Hepatic stellate cell (primary cell): ENCODE measurements around the gene PRPH.
"Not testable (repeated sequence)": the region's sequence is repeated elsewhere in the genome, so short reads cannot be mapped to it uniquely, and the experiment has no call there.

Source experiments
- DNase-seq: peaks from one replicate; pipeline ENCODE4 v3.0.0; 2011; ENCODE audit warnings: low spot score

PRPH gene

DNA sequence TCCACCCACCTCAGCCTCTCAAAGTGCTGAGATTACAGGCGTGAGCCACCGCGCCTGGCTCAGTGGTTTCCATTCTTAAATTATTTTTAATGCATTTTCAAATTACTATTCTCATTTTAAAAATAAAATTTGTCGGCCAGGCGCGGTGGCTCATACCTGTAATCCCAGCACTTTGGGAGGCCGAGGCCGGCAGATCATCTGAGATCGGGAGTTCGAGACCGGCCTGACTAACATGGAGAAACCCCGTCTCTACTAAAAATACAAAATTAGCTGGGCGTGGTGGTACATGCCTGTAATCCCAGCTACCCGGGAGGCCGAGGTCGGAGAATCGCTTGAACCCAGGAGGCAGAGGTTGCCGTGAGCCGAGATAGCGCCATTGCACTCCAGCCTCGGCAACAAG, 38.8 kb downstream of the PRPH start:
- DNase-seq = not testable (repeated sequence)

DNA sequence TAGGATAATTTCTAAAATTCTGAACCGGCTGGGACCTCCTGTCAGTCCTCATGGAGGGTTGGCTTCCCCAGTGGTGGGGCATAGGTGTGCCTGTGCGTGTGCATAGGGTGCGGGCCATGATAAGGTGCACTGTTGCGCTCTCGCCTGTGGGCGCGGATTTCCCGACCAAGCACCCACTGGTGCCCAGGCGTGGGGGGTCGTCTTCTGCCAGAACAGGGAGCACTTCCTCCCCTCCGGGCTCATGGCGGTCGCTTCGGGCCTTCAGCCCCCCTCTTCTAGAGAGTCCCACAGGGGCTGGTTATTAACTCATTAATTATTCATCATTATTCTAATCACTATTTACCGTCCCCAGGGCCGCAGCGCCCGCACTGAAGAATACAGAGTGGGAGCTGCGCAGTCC, 39.3 kb downstream of the PRPH start:
- no peak for DNase-seq

DNA sequence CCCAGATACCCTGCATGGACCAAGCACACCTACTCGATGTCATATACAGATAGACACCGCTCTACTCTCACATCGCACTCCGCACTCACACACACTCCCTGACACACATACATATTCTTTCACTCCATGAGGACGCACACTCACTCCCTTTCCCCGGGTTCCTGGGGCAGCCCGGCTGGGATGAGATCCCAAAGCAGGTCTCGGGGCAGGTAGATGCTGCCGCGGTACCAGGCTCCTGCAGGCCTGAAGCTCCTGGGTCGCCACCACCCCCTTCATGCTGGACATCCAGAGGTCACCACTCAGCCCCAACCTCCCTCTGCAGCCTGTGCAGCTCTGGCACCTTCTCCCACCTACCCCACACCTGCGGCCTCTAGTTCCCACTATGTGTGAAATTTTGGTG, 39.7 kb downstream of the PRPH start:
- DNase-seq = no peak

DNA sequence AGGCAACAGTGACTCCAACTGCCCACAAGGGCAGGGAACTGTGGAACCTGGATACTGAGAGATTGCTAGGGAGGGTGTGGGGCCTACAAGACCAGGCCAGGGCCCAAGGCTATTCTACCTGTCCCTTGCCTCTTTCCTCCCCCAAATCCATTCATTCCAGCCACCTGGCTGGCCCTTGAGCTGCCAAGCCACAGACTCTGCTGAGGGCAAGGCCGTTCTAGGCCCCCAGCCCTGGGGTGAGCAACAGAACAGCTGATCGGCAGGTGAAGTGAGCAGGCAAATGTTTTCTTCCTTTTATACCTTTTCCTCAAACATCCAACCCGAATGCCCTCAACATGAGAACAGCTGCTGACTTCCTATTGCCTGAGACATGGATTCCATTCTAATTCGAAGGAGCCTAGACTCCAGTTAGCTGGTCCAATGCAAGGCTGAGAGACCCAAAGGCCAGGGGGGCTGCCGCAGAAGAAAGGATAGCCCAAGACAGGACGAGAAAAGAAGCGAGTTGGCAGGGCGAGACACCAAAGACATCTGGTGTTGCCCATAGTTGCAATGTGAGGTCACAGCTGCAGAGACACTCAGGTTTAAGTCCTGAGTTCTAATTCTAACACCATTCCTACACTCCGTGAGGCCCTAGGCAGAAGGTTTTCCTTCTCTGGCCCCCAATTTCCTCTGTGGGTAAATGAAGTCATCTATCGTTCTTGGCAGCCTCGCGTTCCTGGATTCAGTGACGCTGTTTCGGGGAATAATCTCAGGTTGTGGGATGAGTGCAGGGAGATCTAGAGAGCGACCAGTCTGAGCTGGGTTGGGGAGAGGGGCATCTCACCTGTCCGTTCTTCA, 40.4 kb downstream of the PRPH start:
- no peak for DNase-seq

DNA sequence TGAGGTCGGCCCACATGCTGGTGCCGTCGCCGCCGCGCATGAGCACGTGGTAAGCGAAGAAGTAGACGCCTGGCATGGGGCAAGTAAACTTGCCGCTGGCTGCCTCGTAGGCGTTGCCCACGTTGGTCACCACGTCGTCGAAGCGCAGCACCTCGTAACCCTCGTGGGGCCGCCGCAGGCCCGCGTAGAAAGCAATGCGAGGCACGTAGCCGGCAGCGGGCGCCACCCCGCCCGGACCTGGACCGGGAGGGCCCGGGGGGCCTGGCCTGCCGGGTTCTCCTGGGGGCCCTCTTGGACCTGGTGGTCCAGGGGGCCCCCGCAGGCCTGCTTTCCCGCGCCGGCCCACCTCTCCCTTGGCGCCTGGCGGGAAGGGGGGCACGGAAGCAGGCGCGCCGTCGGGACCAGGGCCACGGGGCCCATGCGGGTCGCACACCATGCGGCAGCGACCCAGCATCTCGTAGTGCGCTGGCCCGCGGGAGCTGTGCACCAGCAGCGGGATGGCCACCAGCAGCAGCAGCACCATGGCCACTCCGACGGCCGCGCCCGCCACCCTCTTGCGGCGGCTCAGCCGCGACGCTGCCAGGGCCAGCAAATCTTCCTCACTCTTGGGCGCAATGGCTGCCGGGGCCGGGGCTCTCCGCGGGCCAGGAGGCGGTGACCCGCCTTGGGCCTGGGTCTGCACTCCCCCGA, 41.2 kb downstream of the PRPH start:
- no peak for DNase-seq

DNA sequence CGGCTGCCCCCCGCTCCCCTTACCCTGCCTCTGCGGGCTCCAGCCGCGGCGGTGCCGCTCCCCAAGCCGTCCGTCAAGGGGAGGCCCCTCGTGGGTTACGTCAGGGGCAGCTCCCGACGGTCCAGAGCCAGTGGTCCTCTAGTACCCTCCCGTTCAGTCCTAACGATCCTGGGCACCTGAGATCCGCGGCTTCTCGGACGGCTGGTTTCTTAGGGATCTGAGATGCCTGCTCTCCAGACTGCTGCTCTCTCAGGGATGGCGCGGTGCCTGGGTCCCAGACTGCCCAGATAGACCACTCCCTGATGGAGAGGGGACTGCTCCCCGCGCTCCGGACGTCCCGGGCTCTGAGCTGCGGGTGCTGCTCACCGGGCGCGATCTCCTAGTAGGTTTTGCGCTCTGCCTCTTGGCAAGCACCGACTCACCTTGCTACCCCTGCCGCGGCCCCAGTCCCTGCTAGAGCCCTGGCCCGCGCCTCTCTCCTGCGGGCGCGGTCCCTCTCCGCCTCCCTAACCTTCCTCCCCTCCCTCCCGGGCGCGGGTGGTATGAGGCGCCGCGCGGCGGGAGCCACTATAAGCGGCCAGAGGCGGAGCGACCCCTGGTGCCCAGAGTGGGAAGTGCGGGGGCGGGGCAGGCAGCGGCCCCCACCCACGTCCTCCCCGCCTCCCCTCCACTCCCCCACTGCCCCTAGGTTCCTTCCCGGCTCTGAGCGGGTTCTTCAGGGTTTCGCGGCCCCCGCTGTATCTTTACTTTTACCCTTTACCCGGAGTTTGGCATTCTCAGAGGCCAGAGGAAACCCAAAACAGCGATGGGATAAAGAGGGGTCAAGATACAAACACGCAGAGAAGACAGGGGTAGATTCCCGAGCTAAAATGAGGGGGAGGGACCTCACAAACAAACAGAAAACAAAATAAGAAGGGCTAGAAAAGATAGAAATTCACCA, 42.0 kb downstream of the PRPH start, which contains the start of gene C1QL4:
C1QL4 (minus strand) TSS at position 544 of the 940 bp plus-strand sequence. CDS start 711 bp downstream, outside the sequence.
- DNase-seq = peak; percentile 93

DNA sequence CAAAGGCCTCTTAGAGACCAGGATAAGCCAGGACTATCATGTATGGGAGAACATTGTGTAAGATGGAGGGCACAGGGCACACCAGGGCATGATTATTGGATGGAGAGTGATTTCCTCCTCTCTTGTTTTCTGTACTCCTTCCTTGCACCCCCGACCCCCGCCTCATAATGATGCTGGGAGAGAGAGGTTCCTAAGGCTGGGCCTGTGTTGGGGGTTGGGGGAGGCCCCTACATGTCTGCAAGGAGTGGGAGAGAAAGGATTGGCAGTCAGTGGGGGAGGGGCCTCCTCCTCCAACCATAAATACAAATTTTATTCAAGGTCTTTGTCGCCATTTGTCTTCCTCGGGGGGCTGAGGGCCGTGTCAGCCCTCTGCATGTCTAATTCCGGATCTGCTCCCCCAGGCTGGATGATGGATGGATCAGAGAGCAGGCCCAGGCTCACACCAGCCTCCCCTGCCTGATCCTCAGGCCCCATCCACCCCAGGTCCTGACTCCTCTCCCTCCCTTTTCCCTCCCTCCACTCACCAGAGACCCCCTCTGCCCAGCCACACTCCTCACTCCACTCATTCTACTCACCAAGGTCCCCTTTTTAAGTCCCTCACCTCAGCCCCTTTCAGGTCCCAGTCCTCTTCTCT, 44.0 kb downstream of the PRPH start:
- no peak for DNase-seq

DNA sequence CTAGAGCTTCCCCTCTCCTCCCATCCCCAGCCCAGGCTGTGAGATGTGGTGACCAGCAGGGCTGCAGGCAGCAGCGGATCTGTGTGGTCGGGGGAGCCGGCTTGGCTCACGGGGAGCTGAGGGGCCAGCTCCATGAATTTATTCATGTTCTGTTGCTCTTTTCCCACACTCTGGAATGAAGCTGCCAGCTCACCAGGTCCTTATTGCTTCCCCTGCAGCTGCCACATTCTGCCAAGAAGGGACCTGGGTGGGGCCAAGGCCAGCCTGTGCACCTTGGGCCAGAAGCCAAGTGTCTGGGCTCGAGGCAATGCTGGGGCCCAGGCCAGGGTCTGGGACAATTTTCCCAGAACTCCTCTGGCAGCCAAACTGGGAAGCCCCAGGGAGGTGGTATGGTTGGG, 44.5 kb downstream of the PRPH start:
- DNase-seq = no peak

DNA sequence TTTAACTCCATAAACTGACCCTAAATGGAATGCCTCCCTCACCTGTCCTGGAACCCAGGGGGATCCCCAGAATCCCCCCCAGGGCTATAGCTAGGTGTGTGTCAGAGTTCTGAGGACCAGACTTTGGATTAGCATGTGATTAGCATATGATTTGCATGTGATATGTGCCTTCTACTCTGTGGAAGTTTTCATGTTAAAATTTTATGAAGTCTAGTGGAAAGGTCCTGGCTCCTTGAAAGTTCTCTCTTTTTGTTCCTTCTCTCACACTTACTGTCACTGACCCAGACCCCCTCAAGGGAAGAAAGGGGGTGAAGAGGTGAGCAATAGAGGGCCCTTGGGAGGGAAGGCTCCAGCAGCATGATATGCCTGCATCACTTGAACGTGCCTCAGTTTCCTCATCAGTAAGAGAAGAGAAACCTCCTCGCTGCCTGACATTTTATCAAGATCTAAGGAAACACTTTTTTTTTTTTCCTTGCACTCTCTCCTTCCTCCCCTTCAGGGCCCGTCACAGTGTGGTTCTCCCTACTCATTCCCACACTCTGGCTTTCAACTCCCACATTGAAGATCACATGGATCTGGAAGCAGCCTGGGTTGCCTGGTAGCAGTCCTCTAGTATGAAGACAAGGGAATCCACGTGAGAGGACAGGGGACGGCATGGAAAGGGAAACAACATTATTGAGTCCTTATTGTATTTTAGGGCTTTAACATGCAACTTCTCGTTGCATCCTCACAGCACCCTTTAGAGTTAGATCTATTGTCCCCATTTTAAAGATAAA, 45.3 kb downstream of the PRPH start:
- DNase-seq = no peak

DNA sequence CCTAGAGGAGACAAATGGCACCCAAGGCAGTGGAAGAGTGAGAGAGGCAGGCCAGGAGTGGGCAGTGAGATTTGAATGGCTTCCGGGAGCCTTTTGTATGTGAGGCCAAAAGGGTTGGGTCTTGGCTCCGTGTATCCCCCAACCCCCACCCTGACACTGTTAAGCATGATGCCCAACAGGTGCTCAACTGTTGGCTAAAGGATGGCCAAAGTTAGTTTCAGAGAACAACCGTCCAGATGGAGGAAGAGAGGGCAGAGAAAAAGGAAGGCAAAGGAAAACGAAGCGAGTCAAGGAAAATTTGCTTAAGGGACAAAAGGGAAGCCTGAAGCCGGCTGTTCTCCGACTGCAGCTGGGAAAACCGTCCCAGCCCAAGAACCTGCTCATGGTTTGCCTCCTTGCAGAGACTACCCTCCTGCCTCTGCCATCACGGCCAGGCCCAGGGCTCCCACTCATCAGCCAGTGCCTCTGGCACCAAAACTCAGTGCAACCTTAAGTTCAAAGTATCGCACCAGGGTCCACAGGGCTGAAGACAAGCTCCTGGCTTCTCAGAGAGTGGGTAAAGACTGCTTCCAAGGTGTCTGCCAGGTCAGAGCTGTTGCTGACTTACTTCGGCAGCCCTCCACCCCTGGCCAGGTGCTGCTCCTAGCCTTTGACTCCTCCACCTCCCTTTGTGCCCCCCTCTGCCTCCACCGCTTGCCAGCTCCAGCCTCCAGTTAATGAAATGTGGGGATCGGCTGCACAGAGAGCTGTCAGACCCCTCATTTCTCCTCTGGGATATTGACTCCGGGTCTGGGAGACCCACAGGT, 46.2 kb downstream of the PRPH start:
- no peak for DNase-seq

DNA sequence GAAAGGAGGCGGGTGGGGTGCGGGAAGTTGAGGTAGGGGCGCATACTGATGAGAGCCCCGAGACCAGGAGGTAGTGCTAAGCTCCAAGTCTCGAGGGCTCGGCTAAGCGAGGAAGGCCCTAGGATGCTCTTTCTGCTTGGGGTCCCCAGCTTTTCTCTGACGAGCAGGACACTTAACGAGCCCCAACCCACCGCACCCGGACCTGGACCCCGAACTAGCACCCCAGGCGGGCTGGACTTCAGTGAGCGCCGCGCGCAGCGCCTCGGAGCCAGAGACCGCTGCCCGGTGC, 46.8 kb downstream of the PRPH start:
- DNase-seq = no peak

DNA sequence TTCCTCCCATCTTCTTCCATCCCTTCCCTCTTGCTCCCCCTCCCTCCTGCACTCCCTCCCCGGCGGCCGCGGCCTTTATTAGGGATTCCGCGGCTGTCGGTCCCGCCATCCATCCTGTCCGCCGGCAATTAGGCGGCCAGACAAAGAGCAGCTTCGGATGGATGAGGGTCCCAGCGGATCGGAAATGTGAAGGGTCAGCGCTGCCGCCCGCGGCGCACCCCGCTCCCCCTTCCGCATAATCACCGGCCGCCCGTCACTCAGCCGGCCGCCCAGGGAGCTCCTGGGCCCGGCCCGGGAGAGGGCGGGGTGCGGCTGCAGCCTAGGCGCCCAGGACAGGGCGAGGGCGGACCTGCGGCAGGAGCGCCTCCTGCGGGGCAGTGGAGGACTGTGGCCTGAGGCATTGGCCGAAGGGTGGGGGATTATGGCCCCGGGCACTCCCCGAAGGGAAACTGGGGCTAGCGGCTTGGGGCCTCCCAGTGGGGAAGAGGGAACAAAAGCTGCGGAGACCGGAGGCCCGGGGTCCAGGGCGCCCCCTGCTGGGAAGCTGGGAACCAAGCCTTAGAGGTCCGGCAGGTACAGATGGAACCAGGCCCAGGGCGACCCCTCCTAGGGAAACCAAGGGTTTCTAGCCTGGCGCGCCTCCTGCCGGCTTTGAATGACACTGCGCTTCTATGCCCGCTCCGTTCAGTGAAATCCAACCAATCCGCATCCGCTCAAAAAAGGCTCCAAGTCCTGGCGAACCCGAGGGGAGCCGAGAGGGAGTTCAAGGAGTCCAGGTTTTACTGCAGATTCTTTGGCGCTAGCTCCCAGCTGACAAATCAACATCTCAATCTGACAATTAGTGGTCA, 47.3 kb downstream of the PRPH start:
- peak; percentile 83 for DNase-seq

DNA sequence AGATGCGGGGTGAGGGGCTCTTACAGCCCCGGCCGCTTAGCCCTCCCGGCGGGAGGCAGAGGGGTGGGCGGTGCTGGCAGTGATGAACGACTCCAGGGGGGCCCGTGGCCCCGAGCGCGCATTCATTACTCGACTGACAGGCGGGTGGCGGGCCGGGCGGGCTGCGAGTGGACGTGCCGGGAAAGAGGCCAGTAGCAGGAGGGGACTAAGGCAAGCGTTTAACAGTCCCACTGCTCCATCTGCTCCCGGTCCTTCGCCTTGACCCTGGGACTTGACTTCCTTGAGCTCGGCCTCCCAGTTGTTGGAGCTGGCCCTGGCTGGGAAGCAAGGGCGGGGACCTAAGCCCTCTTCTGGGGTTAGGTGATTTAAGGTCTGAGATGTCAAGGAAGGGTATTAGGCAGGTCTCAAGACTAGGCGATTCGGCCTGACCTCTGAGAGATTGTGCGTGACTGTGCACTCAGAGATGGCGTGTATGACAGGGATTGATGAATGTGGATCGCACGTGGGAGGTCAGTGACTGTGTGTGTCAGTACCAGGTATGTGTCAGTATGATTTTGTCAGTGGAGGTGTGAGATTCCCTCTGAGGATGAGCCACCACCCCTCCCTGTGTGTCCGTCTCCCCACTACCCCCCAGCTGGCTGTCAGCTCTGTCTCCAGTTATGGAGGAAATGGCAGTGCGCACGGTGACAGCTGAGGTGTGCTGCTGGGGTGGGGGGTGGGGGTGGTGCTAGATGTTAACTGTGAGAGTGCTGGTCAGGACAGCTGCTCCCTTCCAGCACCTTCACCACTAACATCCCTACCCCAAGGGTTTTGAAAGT, 48.2 kb downstream of the PRPH start:
- no peak for DNase-seq

DNA sequence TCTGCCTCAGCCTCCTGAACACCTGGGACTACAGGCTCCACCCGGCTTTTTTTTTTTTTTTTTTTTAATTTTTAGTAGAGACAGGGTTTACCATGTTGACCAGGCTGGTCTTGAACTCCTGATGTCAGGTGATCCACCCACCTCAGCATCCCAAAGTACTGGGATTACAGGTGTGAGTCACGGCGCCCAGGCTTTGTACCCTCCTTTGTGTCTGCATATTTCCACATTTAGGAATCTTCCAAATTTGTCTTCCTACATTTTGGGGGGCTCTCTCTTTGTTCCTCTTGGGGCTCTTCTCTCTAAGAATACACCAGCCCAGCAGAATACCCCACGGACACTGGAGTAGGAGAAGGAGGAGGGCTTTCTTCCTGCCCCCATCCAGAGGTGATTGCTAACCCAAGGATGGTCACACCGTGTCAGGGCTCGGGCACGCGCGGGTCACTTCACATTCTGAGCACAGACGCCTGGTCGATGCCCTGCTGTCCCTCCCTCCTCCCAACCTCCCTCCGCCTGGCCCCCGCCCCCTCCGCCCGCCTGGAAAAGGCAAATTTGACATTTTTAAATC, 49.6 kb downstream of the PRPH start:
- DNase-seq = no peak

DNA sequence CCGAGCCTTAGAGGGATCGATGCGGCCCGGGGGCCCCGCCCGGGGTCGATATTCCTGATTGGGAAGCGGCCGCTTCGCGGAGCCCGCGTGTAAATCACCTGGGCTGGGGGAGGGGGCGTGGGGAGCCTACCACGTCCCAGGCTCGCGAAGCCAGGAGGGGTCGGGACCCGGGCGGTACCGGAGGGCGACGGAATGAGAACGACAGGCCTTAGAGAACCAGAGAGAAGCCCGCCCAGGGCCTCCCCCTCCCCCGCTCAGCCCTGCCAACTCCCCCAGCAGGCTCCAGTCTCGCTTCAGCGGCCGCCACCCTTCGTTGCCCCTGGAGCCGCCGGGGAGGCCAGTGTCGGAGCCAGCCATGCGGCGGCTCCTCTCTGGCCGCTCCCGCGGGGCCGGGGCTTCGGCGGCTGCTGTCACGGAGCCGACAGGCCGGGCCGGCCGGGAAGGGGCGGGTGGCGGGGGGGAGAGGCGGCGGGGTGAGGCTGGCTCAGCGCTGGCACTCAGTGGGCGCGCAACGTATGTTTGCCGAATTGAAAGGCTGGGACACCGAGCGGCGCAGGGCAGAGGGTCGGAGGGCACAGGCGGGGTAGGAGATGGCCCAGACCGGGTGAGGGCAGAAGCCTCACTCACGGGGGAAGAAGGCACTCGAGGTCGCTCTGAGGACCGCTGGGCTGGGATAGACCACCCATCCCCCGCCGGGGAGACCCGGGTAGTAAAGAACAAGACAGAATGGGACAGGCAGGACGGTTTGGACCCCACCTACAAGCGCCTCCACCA, 50.3 kb downstream of the PRPH start:
- no peak for DNase-seq

DNA sequence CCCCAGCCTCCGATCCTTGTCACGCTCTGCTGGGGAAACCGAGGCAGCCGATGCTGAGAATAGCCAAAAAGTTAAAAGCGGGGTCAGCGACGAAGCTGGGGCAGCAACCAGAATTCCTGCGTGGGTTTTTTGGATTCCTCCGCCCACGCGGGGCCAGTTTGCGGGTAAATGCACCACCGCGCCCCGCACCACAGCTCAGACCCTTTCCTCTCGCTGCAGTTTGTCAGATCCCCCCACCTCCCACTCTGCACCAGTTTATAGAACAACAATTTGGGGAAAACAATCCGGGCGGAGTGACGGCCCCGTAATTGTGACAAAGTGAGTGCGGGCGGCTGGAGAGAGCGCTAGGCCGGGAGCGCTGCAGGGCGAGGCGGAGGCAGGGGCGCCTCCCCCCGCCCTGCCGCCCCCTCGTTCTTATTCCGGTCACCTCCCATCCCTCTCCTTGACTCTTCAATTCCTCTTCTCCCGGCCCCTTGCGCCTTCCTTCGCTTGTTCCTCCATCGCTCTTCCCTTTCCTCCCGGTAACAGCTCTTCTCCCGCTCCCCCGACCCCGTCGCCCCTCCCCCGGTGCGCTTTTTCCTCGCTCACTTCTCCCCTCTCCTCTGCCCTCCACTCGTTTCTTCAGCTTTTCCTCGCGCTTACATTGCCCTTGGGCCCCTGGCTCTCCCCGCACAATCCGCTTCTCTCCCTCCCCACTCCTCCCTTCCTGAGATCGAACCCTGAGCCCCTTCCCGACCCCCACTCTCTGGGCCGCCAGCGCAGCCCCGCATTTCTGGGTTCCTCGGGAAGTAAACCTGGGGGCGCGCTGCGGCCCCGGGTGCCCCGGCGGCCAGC, 51.1 kb downstream of the PRPH start:
- no peak for DNase-seq
